GM21786 (cell line): ENCODE measurements around the gene USP6NL.

Experiments used
- ATAC-seq: cut with Tn5 transposase; IDR thresholded peaks from one replicate; pipeline ENCODE4 v1.9.1; 2021; ENCODE audit not compliant: unreplicated experiment

Gene USP6NL

DNA sequence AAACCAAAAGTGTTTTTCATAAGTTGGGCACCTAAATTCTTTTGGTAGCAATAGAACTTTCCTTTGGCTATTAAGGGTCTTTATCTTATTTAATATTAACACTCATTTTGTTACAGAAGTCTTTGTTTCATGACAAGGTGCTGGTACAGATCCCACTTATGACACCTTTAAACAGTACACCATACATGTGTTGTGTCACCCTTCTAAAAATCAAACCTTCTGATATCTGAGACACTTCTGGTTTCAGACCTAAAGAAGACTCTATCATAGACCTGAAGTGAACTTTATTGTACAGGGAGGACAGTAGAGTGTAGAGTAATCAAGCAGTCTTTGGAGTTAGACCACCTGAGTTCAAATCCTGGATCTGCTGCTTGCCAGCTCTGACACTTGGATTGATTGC, 5.8 kb upstream of the USP6NL start:
- ATAC-seq = no peak

DNA sequence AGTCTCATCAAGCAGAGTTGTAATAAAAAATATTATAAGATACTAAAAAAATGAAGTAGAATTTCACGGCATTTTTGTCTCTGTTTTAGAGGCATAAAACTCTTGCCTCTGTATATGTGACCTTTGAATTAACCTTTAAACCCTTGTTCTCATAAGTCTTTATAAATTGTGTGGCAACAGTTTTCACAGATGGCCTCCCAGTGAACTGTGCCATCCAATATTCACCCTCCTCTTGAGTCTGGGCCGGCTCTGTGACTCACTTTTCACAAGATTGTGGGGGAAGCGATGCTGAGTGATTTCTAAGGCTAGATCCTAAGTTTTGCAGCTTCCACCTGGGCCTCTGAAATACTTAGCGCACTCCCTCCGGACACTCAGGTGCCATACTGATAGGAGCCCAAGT, 4.6 kb upstream of the USP6NL start:
- no peak for ATAC-seq

DNA sequence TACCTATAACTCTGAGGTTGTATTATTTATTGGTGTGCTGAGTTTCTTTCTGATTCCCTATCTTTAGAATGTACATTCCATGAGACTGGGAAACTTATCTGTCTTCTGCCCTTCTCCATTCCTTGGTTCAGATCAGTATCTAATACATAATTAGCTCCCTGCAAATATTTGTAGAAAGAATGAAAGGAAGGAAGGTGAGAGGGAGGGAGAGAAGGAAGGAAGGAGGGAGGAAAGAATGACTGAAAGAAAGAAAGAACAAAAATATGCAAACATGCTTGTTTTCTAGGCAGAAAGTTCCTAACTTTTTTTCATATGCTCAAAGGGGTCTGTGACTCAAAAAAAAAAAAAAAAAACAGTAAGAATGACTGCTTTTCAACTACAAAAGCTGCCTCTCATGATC, 3.9 kb upstream of the USP6NL start:
- ATAC-seq = no peak

DNA sequence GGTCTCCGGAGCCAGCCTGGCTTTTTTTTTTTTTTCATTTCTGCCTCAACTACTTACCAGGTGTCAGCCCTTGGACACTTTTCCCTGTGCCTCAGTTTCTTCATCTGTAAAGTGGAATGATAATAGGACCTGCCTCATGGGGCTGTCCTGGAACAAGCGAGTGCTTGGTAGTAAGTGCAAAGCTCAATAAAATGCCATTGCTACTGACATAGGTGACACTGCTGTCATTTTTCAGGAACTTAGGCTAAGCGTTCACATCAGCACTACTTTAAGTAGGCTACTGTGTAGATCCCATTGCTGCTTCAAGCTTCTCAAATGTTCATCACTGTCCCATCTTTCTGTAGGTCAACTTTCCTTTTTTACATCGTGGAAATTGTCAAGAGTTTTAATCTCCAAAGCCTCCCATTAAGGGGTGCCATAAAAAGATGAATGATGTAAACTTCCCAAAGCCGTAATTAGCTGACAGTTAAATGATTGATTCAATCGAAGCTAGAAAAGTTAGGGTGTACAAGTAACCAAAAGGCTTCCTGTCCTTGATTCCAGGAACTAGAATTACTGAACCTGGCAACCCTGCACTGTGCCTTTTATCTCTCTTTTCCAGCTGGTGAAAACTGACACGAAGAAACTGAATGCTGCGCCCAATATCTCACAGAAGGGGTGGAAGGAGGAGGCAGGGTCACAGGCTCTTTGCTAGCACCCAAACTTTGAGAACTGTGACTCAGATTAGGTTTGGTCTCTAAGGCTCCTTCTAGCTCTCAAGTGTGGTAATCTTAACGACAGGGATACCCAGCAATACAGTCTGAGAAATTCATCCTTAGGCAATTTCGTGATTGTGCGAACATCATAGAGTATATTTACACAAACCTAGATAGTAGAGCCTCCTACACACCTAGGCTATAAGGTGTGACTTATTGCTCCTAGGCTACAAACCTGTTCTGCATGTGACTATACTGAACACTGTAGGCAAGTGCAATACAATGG, 861 bp upstream of the USP6NL start:
- ATAC-seq = no peak

DNA sequence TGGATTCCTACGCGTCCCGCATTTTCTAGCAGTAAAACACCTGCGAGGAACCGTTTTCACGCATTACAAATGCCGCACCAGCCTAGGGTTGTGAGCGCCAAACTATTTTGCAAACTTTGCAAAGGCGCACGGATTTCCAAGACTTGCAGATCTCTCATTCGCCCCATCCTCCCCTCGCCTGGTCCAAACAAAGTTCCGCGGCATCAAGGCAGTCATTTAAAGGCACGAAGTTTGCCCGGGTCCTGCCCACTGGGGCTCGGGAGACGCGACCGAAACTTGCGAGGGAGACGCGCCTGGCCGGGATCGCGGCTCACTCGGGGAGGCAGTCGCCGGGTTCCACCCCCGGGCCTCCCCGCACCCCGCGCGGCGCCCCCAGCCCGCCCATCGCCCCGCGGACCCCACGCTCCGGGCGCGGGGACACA, 613 bp downstream of the USP6NL start:
- ATAC-seq = peak; percentile 2

DNA sequence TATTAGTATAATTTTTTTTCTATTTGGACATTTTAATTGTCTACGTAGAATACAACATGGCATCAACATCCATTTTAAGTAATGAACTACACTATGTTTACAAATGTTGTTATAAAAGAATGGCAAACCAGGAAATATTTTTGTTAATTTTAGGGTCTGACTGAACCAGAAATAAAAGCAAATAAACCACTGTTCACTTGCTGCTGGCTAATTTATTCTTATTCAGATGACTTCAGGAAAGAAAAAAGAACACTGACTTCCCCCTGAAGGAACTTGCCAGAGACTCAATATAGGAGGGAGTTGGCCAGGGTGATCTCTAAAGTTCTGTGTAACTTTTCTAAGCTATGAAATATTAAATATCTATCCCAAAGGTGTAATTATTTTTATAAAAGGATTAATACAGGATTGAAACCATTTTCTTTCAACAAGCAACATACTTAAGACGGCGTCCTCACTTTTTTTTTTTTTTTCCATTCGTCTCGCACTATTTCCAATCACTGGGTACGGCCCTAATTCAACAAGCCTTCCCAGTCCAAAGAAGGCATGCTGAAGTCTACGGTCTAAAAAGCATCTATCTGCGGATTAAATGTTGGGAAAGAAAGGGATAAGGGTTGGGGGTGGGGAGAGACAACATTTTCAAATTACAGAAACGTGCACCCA, 1.2 kb downstream of the USP6NL start:
- ATAC-seq = no peak

DNA sequence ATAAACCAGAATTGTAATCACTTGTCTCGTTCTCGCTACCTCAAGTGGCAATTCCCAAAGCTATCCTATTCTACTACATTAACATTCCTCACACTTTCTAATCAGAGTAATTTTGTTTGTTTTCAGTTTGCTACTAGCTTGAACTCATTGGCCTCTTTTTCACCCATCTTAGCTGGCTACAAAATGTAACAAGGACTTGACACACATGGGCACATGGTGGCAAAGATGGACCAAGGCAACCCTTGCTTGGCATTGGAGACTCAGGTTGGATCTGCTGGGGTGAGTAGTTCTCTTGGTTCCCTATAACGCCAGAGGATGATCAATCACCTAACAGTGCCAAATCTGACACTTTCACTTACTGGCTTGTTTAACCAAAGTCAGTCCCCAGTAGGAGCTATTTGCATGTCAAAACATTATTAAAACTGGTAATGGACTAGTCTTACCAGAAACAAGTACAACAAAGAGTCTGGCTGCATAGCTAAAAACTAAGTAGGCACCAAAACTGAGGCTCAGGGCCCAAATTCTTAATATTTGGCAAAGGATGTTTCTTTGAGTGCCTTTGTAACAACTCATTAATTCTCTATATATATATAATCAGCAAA, 1.9 kb downstream of the USP6NL start:
- no peak for ATAC-seq

DNA sequence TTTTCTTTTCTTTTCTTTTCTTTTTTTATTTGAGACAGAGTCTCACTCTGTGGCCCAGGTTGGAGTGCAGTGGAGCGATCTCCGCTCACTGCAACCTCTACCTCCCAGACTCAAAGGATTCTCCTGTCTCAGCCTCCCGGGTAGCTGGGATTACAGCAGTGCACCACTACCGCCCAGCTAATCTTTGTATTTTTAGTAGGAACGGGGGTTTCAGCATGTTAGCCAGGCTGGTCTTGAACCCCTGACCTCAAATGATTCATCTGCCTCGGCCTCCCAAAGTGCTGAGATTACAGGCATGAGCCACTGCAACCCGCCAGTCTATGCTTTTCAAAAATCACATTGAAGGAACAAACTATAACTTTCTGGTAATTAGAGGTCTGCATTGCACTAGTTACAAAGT, 2.4 kb downstream of the USP6NL start:
- no peak for ATAC-seq

DNA sequence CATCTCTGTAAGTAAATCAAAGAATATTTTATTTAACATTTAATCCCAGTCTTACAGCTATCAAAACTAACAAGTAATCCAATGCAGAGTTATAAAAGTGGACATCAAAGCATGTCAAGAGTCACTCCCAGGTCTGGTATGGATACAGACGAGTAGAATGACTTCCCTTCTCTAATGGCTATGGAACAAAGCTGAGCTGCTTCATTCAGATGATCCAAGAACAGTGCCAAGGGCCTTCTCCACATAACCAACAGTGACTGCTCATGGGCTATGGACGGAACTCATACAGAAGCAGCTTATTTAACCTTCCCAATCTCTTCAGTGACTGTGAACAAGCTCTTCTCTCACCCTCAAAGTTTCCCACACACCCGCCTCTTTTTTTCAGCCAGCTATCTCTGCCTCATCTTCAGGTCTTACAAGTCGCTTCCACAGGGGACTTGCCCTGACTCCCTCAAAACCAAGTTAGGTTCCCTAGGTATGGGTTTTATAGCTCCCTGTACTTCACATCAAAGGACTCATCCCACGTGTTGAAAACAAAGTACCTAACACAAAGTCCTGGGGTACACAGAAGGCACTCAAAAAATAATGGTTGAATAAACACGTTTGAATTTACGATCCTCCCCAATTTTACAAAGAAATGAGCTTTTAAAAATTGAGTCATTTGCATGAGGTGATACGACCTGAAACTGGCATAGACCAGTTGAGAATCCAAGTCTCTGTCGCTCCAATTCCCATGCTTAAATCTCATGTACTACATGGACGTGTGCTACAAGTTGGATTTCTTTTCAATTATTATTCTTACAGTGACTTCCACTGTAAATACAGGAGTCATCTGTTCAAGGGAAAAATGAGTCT, 3.1 kb downstream of the USP6NL start:
- no peak for ATAC-seq

DNA sequence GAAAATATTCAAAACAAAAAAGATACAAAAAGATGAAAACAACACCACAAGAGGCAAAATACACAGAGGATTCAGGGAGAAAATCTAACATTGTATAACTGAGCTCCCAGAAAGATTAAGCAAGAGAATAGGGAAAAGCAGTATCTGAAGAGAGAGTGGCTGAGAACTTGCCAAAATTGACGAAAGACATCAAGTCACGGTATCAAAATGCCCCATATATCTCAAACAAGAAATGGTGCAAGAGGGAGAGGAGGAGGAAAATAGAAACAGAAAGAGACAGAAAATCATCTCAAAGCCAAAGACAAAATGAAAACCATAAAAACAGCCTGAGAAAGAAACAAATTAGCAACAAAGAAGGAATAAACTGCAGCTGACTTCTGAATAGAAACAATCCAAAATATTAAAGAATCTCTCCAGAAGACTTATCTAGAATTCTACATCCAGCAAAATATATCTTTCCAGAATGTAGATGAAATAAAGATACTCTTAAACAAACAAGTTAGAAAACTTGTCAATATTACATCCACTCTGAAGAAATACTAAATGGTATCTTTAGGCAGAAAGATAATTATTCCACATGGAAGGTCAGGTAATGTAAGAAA, 5.5 kb downstream of the USP6NL start:
- no peak for ATAC-seq

DNA sequence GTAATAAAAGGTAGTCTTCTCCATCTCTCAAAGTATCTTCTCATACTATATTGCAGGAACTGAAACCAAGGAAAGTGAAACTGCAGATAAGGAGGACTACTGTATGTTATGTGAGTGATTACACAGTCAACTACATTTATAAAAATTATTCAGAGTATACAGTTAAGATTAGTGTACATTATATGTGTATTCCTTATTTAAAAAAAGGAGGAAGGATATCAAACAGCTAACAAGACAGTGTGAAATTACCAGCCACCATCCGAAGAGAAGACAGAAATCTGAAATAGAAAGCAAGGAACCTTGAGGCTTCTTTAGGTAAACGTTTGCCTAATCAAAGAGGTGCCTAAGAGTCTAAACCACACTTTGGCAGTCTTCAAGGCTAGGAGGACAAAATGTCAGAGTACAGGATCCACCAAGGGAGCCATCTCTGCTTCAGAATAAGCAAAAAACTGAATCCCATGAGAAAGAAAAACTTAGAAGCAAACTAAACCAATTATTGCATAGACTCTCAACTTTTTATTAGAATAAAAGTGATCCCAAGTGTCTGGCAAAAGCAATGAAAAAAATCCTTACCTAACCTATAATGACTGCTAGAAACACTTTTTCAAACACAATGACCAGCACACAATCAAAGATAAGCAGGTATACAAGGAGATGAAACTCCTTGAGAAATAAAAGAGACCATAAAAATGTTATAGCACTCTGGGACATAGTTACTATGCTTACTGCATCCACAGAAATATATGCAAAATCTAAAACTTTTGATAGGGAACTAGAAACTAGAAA, 6.4 kb downstream of the USP6NL start:
- ATAC-seq = no peak

DNA sequence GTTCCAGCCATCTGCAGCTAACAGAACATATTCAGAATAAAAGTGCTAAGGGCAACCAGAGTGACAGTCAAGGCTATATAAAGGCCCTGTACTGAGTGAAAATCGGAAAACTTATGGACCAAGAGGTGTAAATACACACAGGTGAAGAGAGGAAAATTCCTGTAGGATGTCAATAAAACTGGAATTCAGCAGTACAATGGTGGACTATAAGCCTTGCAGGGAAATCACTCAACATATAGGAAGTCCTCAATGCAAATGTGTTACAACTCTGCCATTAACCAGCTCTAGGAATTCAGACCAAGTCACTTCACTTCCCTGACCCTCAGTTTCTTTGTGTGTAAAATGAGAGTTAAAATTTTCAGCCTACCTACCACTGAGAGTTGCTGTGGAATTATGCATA, 7.7 kb downstream of the USP6NL start:
- ATAC-seq = no peak

DNA sequence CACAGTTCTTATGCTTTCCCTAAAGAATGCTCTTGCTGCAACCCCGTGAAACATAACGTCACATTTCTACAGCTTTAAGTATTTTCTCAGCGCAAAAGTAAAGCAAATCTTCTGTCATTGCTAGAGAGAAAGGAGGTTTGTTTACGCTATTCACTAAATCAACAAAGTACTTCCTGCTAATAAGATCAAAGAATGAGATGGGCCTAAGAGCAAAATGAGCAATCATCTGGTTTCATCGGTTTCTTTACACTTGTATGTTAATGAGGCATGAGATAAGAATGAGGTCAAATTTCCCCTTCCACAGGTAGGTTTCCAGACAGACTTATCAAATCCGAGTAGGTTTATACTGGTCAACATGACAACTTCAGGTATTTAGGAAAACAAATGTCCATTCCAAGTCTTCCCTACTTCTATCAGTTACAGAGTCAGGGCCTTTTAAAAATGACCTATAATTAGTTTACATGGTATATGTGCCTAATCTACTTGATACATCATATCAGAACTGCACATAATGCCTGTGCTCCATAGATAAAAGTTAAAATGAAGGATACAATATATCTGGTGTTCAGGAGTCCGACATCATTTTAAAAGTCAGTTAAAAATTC, 8.4 kb downstream of the USP6NL start:
- peak; percentile 47 for ATAC-seq

DNA sequence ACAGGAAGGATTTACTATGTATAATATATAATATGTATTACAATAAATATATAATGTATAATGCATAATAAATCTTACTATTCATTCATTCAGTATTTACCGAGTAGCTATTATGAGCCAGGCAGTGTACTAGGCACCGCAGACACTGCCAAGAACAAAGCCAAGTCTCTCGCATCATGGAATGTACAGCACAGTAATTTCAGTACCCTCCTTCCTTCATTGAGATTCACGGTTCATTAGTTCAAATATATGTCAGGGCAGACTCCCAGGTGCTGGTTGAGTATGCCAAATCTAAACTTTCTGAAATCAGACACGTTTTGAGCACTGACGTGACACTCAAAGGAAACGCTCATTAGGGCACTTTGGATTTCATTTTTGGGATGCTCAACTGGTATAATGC, 9.1 kb downstream of the USP6NL start:
- no peak for ATAC-seq

DNA sequence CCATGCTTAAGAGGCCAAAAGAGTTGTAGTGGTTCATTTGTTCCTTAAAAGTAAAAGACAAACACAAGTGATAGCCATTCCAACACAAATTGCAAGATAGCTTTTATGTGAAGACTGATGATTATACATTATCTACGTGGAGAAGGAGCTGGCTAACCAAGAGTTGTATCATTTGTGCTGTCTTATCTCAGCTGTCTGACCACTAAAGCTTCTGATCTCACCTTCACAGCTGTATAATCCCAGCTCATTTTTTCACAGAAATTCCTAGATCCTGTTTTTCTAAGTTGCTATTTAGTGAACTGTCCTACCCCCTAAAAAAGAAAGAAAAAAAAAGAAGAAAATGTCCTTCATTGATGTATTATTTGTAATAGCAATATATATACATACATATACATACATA, 9.8 kb downstream of the USP6NL start:
- ATAC-seq = no peak

DNA sequence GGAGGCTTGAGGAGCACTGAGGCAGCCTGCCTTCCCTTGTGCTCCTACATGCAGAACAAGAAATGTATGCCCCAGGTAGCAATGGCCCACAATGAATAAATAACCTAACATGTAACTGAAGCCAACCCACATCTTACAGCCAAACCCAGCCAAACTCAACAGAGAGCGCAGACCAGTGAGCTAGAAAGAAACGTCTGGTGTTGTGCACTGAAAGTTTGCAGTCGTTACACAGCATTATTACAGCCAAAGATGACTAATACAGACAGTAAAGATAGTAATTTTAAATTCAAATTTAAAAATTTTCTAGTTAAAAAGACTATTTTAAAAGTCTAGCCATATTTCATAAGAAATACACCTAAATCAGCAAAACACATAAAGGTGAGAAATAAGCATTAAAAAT, 11.2 kb downstream of the USP6NL start:
- ATAC-seq = no peak

DNA sequence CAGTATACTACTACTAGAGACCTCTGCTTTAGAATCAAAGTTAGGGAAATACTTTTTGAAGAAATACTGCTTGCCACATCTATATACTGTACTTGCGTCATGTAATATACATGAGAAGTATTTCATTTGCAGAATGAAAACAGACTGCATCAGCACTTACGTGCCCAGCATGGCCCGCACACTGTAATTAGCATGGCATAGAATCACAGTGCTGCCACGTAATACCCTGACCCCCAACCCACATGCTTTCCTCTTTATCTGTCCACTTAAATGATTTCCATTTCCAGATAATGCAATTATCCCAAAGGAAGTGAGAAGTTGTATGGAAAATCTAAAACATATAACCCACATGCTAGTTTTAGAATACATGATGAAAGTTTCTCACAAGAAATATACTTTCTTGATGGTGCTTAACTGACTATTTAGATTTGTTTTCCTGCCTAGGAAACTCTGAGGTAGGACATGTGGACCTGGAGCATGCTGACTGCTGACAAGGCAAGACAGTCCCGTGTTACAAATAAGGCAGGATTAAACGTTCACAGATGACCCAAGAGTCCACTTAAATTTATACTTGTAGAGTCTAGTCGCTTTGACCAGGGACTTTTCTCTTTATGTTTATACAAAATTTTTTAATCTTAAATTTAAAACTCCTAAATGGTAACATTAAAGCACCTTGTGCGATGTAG, 12.6 kb downstream of the USP6NL start:
- ATAC-seq = no peak

DNA sequence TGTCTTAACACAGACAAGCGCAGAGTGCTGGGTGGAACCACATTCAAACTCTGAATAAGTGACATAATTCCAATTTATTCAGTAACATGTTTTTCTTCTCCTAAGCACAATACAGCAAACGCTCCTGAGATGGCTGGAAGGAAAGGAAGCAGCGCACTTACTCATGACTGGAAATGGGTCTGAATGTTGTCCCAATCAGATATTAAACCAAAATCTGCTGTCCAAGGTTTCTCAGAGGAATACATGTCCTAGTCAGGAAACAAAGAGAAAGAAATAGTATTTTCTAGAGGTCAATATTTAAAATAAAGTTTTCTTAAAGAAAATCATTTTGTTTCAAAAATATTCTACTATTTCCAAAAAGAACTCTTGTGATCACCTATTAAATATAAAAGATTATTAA, 14.0 kb downstream of the USP6NL start:
- no peak for ATAC-seq

DNA sequence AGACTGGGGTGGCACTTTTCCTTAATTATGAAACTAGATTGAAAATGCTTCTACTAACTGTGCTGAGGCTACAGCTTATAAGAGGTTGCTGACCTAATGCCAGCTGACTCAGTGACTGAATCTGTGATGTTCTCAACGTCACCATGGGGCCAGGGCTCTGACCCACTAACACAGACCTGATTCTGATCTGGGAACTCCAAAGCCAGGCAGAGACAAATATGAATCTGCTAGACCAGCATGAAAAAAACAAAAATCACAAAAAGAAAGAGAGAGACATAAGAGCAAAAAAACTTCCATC, 16.1 kb downstream of the USP6NL start:
- ATAC-seq = no peak
